Dermis microvascular lymphatic vessel endothelial cell (primary cell): Measurements from ENCODE around the gene ANKLE1. TPM values are rescaled to one million over a fixed set of nuclear protein-coding genes. Genes with fewer than 3 reads are reported as not detected.
"Not testable (repeated sequence)": the region's sequence is repeated elsewhere in the genome, so short reads cannot be mapped to it uniquely, and the experiment has no call there.

ENCODE experiments used
- DNase-seq, 2 donors: peaks; one replicate each; pipeline versions ENCODE4 v3.0.0 to v3.0.0-alpha.2; 2010; ENCODE audit warnings: low read depth in 2 of 2
- total RNA-seq: library from RNA; depleted of rRNA; stranded (reverse); fragments of >200 nt; gene quantifications from 2 replicates; pipeline ENCODE4 v1.2.1, GENCODE V29; 2014

The ANKLE1 gene
- total RNA-seq, 1 donor from 2014 or later: 0.51 TPM

GRCh38 chr19:17282488-17283125, 906 bp downstream of the ANKLE1 start:
- peak in 1 of 2 donors; percentile 83 for DNase-seq

- DNase-seq: no peak
These were observed 1.8 kb downstream of the ANKLE1 start for GRCh38 chr19:17283504-17283996.

GRCh38 chr19:17285415-17286135, 3.9 kb downstream of the ANKLE1 start:
- DNase-seq: no peak

DNA sequence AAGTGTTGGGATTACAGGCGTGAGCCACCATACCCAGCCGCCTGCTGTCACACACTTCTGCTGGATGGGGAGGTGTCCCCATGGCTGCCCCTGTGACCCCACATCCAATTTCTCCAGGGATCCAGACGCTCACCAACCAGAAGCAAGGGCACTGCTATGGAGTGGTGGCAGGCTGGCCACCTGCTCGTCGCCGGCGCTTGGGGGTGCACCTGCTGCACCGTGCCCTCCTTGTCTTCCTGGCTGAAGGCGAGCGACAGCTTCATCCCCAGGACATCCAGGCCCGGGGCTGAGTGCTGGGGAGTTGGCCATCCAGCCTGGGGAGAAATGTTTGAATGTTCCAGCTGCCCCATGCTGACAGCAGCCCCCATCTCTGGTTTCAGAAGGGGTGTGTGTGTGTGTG, 4.6 kb downstream of the ANKLE1 start:
- no peak for DNase-seq

DNA sequence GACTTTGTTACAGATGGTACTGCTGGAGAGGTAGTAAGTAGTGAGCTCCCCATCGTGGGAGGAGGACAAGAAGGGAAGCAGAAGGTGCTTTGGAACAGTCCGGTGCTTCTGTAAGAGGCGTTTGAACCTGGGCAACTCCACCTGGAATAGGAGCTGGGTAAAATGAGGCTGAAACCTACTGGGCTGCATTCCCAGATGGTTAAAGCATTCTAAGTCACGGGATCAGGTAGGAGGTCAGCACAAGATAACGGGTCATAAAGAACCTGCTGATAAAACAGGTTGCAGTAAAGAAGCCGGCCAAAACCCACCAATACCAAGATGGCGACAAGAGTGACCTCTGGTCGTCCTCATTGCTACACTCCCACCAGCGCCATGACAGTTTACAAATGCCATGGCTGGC, 5.1 kb downstream of the ANKLE1 start:
- no peak for DNase-seq

DNA sequence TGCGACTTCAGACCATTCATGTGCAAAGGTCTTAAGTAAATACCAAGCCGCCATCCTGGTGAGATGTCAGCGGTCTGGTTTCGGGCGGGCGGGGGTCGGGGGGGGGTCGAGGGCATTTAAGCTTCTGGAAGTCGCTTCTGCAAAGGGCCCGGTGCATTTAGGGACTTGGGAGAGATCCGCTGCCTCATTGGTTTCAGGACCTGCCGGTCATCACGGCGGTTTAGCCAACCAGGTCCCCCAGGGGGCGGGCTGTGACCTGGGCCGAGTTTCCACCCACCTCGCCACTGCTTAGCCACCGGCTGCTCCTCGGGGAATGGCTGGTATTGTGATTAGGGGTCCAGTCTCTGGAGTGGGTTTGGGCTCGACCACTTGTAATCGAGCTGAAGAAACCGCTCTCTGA, 7.8 kb downstream of the ANKLE1 start:
- DNase-seq: peak; percentile 86 to 89

DNA sequence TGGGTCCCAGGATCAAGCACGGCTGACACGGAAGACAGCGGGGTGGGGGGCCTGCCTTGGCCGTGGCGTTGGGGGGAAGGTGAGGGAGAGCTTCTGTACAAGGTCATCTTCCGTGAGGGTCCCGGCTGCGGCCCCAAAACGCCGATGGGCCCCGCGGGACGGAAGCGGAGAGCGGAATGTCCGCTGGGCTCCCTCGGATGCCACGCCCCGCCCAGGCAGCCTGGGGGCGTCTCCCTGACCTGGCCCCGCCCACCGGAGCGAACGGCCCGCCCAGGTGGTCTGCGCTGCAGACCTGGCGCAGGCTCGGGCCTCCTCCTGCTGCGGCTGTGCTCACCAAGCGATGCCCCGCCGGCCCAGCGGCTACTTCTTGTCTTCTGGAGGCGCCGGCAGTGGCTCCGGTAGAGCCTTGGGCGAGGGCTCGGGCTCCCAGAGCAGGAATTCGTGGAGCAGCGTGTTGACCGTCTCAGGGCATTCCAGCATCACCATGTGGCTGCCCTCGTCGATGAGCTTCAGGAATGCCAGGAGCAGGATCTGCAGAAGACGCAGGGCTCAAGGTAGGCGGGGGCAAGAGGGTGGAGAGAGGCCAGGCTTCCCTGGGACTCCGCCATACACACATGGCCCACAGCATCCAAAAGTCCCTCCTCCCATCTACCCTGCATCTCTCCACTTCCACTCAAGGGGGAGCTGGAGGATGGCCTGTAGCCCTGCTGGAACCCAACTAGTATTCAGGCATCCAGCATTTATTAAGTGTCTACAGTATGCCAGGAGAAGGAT, 10.8 kb downstream of the ANKLE1 start:
- DNase-seq: peak; percentile 63 to 86

DNA sequence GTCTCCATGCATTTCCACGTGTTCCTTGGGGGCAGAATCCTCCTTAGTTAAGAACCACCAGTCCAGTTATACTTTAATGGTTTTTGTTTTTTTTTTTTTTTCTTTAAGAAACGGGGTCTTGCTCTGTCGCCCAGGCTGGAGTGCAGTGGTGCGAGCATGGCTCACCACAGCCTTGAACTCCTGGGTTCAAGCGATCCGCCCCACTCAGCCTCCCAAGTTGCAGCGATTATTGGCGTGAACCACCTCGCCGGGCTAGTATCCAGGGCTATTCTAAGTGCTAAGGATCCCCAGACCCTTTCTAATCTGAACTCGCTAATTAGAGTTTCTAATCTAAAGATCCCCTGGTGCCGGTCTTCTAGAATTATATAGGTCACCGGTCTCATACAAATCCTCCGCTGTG, 11.9 kb downstream of the ANKLE1 start:
- DNase-seq: no peak

GRCh38 chr19:17294051-17294891, 12.6 kb downstream of the ANKLE1 start:
- peak in 1 of 2 donors; percentile 30 for DNase-seq

DNA sequence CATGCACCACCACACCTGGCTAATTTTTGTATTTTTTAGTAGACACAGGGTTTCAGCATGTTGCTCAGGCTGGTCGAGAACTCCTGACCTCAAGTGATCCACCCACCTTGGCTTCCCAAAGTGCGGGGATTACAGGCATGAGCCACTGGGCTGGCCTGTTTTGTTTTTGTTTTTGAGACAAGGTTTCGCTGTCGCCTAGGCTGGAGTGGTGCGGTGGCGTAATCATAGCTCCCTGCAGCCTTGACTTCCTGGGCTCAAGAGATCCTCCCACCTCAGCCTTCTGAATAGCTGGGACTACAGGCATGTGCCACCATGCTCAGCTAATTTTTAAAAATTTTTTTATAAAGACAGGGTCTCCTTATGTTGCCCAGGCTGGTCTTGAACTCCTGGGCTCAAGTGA, 13.8 kb downstream of the ANKLE1 start:
- DNase-seq: not testable (repeated sequence)

- peak; percentile 63 to 79 for DNase-seq
These were observed 14.6 kb downstream of the ANKLE1 start for GRCh38 chr19:17296273-17296672.

- no peak for DNase-seq
These were observed 15.3 kb downstream of the ANKLE1 start for GRCh38 chr19:17296976-17297375.

DNA sequence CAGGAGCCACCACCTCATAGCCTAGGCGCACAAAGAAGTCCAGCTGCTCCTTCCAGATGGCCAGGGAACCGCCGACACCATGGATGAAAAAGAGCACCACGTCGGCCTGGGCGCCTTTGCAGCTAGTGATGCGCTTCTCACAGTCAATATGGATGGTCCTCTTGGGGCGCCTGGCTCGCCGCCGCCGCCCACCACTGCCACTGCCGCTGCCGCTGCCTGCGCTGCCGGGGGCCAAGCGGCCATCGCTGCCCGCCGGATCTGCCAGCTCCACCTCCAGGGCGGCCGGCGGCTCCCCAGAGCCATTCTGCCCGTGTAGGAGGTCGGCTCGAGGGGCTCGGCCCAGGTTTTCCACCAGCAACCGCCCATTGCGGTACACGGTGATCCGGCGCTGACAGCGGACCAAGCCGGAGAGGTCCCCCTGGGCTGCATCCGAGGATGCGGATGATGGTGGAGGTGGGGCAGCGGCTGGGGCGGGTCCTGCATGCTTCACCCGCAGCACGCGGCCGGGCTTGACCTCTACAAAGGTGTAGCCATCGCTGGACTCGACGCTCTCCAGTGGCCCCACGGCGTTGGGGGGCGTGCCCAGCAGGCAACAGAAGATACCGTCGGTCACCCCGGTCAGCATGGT, 19.4 kb downstream of the ANKLE1 start:
- no peak for DNase-seq

DNA sequence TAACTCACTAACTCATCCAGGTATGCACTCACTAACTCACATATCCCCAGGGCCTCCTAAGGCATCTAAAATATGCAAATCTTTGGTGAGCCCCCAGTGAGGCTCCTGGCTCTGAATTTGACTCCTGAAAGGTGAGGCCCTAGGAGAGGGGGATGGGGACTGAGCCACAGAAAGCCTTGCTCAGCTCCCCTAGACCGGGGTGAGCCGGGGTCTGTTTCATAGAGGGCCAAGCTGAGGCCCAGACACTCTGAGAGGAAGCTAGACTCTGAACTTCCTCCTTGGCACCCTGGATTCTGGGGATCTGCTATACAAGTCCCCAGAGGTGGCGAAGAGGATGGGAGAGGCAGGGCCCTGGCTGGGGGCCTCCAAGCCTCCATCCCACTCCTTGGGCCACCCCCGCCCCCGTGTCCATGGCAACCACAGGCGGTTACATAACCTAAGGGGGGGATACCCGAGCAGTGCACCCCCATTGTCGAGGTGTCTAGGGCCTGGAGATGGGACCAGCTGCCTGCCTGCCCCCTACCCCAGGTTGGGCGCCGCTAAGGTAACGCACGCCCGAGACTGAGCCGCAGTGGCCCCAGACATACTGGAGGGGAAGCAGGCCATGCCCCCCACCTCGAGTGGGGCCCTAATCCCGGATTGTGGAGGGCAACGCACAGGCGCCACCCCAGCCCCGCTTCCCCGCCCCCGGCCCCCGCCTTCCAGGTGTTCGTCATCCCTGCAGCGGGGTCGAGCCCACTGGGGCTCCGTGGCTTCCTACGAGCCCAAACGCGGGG, 20.9 kb downstream of the ANKLE1 start:
- DNase-seq: no peak

- DNase-seq: peak; percentile 90 to 95
These were observed 21.7 kb downstream of the ANKLE1 start, which contains the start of gene ABHD8 for GRCh38 chr19:17303167-17303939. ABHD8 (minus strand) TSS chr19:17303425; CDS start chr19:17301616, 1,809 bp downstream.

DNA sequence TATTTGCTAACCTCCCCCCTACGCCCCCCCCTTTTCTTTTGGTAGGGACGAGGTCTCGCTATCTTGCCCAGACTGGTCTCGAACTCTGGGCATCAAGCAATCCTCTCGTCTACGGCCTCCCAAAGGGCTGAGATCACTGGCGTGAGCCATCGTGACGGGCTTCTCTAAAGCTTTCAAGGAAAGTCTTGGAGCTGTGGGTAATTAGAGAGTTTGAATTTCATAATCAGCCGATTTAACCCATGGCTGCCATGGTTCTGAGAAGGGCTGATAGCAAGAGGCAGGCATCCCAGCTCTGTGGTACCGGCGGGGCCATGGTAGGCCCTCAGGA, 22.2 kb downstream of the ANKLE1 start:
- no peak for DNase-seq

DNA sequence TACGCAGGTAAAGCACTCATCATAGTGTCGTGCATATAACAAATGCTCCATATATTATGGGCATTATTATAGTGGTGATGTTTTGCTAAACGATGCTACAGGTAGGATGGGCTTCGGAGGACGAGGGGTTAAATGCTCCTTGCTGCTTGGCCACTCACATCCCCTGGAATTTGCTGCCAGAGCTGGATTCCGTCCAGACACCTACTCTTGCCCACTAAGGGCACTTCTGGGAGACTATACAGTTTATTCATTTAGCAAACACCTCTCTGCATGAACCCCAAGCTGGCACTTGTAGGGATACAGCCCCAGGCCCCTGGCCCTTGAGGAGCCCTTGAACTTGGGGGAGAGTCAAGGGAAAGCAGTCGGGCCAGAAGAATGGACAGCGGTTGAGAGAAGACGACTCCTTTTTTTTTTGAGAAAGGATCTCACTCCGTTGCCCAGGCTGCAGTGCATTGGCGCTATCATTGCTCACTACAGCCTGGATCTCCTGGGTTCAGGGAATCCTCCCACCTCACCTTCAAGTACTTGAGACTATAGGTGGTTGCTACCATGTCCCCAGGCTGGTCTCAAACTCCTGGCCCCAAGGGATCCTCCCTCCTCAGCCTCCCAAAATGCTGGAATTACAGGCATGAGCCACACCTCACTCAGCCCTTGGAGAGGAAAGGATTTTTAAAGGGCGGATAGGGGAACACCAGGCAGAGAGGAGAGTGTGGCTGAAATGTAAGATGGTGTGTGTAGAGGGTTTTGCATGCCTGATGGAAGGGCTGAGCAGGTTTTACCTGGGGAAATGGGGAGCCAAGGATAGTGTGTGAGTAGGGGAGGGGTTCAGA, 22.9 kb downstream of the ANKLE1 start:
- DNase-seq: no peak

GRCh38 chr19:17305216-17305516, 23.5 kb downstream of the ANKLE1 start:
- DNase-seq: no peak
